ENCODE data around the gene CC2D1A.
A peak's percentile ranks its signal among the peaks of the same experiment; 100 is the strongest.

Gene CC2D1A

GRCh38 chr19:13877303-13877702, 28.7 kb upstream of the CC2D1A start:
- no peak for DNase-seq (ENCODE audit: low read depth)

GRCh38 chr19:13880059-13881043, 25.6 kb upstream of the CC2D1A start:
- DNase-seq (ENCODE audit: low read depth), result peak; percentile 88

DNA sequence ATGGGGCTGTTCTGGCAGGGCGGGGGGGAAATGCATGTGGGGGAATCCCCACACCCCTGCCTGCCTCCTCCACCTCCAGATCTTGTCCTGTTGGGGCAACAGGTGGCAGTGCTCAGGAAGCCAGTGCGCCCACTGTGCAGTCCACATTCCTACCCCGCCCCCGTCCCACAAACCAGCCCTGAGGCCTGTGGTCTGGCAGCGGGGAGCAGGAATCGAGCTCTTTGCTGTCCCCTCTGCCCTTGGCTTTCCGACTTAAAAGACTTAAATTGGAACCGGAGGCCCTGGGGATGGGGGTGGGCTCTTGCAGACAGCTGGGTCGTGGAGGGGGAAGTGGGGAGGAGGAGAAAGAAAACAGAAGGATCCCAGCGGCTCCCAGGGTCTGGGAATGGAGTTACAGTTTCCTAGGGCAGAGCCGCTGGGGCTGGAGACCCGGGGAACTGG, 24.7 kb upstream of the CC2D1A start:
- DNase-seq (ENCODE audit: low read depth), result no peak

DNA sequence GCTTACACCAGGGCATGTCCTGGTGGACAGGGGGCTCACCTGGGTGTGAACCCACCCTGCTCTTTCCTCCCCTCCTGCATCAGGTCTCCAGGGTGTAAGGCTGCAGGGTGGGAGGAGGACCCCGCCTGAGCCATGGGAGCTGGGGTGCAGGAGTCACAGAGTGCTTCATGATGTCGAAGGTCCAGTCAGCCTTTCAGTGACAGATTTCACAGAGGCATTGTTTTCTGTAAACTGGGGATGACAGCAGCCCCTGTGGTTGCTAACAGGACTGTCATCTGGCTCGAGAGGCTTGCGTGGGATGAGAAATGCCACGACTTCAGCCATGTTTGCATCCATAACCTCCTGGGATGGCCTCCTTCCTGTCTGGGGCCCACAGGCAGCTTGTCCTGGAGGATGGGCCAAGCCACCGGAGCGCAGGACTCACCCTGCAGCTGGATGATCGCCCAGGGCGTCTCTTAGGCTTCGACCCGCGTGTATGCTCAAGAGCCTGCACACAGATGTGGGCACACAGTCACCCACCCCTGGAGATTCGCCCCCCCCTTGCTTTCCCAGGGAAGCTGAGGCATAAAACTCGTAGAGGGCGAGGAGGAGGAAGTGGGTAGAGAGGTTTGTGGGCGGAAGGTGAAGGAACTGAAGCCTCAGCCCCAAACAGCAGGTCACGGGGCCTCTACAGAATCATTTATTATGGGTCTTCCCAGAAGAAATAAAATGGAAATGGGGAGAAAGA, 24.1 kb upstream of the CC2D1A start:
- DNase-seq (ENCODE audit: low read depth), result no peak

GRCh38 chr19:13882419-13882795, 23.6 kb upstream of the CC2D1A start:
- no peak for DNase-seq (ENCODE audit: low read depth)

DNA sequence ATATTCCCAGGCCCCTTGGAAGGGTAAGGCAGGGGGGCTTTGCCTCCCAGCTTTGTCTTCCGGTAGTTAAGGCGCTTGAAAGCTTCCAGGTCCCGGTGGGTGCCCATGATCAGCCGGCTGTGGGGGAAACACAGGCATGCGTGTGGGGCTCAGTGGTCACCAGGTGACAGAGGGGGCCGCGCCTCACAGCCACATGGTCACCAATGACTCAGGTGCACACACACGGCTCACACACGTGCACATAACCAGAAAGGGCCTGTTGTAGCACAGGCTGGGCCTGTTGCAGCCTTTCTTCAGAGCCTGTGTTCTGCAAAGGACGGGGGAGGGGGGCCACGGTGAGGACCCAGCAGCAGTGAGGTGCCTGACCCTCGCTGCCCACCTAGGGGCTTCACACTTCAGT, 23.2 kb upstream of the CC2D1A start:
- no peak for DNase-seq (ENCODE audit: low read depth)

GRCh38 chr19:13883516-13884064, 22.4 kb upstream of the CC2D1A start:
- DNase-seq (ENCODE audit: low read depth), result no peak

GRCh38 chr19:13884726-13885591, 21.0 kb upstream of the CC2D1A start:
- DNase-seq (ENCODE audit: low read depth), result no peak

DNA sequence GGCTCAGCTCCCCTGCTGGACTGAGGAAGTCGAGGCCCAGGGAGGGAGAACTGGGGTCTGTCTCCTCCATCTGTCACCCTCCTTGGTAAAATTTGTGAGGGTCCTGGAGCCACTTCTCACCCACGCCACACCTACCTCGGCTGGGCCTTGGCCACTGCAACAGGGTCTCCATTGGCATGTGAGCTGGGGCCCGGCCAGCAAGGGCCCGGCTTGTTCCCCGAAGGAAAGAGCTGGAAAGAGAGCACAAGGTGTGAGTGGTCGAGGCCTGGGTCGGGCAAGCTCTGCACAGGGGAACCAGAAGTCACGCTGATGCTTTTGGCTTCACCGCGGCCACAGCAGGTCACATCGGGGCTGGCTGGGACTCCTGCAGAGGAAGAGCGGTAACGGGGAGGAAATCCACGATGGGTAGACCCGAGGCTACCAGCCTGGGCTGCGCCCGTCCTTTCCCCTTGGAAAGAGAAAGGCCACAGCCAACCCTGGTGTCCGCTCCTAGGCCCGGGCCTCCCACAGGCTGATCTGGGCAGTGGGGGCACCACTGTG, 20.1 kb upstream of the CC2D1A start:
- no peak for DNase-seq (ENCODE audit: low read depth)

DNA sequence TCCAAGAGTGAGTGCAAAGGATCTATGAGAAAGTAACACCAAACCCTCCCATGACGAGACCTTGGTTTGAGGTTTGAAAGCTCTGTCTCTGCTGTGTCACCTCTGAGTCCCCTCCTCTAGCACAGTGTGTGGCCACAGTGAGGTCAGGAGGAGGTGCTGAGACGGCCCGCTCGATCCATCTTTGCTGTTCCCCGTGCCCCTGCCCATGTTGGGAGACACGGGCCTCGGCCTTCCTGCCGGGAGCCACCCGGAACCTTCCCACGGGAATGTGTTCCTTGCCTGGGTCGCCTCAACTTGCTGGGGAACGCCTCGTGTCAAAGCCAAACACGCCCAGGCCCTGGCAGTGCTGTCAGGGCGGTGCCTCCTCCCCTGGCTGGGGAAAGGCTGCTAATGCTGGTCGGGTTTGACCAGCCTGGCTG, 19.0 kb upstream of the CC2D1A start:
- no peak for DNase-seq (ENCODE audit: low read depth)

- DNase-seq (ENCODE audit: low read depth), result no peak
These were observed 18.5 kb upstream of the CC2D1A start for GRCh38 chr19:13887517-13887916.

GRCh38 chr19:13888281-13888680, 17.7 kb upstream of the CC2D1A start:
- DNase-seq (ENCODE audit: low read depth), result no peak

DNA sequence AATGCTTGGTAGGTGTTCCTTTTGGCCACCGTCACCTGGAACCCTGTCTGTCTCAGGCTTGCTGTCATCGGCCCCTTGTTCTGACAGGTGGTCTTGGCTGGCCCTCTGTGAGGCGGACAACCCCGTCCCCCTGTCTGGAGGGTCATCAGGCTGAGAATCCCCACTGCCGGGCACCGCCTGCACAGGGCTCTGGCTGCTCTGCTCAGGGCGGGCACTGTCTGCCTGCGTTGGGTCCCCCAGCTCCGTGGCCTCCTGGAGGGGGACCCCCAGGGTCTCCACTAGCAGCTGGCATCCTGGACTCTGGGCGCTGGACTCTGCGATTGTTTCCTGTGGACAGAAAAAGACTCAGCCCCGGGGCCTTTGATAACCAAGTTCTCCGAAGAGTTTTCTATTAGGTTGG, 15.9 kb upstream of the CC2D1A start:
- DNase-seq (ENCODE audit: low read depth), result no peak

- no peak for DNase-seq (ENCODE audit: low read depth)
These were observed 13.1 kb upstream of the CC2D1A start for GRCh38 chr19:13892870-13893269.

DNA sequence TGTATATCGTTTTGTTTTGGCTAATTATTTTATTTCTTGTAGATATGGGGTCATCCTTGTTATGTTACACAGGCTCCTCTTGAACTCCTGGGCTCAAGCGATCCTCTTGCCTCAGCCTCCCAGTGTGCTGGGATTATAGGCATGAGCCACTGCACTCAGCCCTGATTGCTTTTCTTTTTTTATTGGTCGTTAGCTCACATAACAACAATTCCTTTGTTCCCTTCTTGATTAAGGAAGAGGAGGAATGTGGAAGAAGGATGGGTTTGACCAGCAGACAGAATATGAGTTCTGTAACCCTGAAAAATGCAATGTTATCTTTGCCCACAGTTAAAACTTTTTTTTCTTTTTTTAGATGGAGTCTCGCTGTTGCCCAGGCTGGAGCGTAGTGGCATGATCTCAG, 11.4 kb upstream of the CC2D1A start:
- DNase-seq (ENCODE audit: low read depth), result no peak

DNA sequence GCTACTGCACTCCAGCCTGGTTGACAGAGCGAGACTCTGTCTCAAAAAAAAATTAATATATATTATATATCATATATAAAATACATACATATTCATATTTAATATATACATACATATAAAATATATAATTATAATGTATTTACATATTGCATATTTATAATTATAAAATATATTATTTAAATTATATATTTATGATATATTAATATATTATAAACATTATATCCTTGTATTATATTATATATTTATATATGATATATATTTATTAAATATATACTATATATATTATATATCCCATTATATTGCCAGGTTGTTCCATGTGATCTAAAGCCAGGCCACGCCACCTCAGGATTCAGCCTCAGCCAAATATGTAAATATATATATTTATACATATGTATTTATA, 9.8 kb upstream of the CC2D1A start:
- DNase-seq (ENCODE audit: low read depth), result no peak

DNA sequence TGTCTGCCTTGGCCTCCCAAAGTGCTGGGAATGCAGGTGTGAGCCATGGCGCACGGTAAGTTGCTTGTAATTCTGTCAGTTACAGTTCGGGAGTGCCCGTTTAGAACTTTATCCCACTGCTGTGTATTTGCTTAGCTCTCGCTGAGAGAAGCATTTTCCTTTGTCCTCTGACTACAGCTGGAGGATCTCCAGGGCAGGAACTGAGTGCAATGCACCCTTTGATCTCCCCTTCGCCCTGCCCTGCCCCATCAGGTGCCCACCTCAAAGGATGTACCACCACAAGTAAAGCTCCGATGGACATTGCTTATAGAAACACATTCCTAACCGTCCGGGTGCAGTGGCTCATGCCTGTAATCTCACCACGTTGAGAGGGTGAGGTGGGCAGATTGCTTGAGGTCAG, 6.6 kb upstream of the CC2D1A start:
- DNase-seq (ENCODE audit: low read depth), result no peak

GRCh38 chr19:13899912-13900584, 6.0 kb upstream of the CC2D1A start:
- DNase-seq (ENCODE audit: low read depth), result no peak

- no peak for DNase-seq (ENCODE audit: low read depth)
These were observed 2.9 kb upstream of the CC2D1A start for GRCh38 chr19:13902993-13903555.

DNA sequence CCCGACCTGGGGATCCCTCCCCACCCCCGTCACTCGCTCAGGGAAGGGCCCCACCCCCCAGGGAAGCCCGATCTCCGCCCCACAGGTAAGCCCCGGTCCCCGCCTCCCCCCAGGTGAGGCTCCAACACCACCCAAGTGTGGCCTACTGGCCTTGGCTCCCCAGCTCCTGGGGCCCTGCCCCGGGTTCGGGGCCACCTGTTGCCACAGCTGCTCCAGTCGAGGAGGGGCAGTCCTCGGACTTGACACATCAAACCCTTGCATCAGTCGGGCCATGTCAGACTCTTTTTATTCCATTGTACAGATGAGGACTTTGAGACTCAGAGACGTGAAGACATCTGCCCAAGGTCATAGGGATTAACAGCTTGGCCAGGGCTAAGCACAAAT, 512 bp downstream of the CC2D1A start:
- no peak for DNase-seq (ENCODE audit: low read depth)

DNA sequence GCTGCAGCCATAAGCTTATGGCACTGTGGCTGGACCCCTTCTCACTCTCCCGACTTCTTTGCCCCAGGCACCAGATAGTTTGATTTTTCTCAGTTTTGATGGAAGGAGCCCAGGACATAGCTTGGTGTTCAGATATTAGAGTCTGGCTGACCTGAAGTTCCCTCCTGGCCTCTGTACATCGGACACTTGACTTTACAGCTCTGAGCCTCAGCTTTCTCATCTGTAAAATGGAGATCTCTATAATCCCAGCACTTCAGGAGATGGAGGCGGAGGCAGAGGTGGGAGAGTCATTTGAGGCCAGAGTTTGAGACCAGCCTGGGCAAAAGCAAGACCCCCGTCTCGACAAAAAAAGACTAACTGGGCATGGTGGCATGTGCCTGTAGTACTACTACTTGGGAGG, 909 bp downstream of the CC2D1A start:
- DNase-seq (ENCODE audit: low read depth), result no peak
